Measurements from ENCODE around the gene RAD51B.
A peak's percentile ranks its signal among the peaks of the same experiment; 100 is the strongest.
"Not testable (repeated sequence)": the region's sequence is repeated elsewhere in the genome, so short reads cannot be mapped to it uniquely, and the experiment has no call there.

RAD51B gene

DNA sequence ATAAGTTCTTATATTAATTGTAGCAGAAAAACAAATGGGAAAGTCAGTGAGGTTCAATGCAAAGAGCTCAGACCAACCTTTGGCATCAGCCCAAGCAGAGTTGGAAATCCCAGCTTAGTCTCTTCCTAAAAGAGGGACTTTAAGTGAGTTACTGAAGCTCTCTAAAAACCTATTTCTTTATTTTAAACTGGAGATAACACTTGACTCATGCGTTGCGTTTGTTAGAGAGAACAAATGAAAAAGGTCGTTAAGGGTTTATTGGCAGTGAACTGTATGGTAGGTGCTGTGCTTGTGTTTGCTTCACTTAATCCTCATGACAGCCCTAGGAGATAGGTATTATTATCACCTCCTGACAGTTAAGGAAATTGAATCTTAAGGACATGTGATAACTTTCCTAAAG is 396.5 kb downstream of the RAD51B start (continued):
- TF ChIP-seq ZBTB44 (tag by site-specific recombination; IDR thresholded peaks at IDR 0.05) (no peak), WT1 (tag by site-specific recombination; IDR thresholded peaks at IDR 0.05) (no peak), ZNF121 (tag by site-specific recombination; IDR thresholded peaks at IDR 0.05) (no peak), ZSCAN30 (tag by site-specific recombination; IDR thresholded peaks at IDR 0.05) (peak; percentile 53; the same call in 1 of the 2 replicates), ZNF521 (tag by site-specific recombination; IDR thresholded peaks at IDR 0.05) (no peak), PRDM6 (tag by site-specific recombination; IDR thresholded peaks at IDR 0.05) (peak; percentile 82), ZNF645 (tag by site-specific recombination; IDR thresholded peaks at IDR 0.05) (no peak)

- Histone ChIP-seq H3K4me1 (ENCODE audit: control insufficient read depth, insufficient read depth, low read length) (peaks cover 13% of the 10 kb centered on the region), H3K27ac (ENCODE audit: extremely low read depth, low read depth, low read length) (no peak overlapping the region; the same call in 1 of the 2 replicates), H3K9me3 (ENCODE audit: control insufficient read depth, insufficient read depth, low read depth, low read length) (no peaks in the 10 kb centered on the region), H3K4me3 (ENCODE audit: low read depth, low read length) (no peak overlapping the region), H3K36me3 (ENCODE audit: control insufficient read depth in 2 of 2, insufficient read depth in 1 of 2, low read length in 2 of 2) (no peaks in the 10 kb centered on the region)
- TF ChIP-seq ZBTB8A (tag by site-specific recombination; IDR thresholded peaks at IDR 0.05) (no peak), ZNF341 (tag by site-specific recombination; IDR thresholded peaks at IDR 0.05; ENCODE audit: low read depth) (0 out of 2 replicates have a peak, but pooled peaks have one; percentile 30)
- POLR2A ChIA-PET, result no interaction called here
- CTCF ChIA-PET, result no interaction called here
Observed at GRCh38 chr14:68216957-68217356, 397.4 kb downstream of the RAD51B start.

GRCh38 chr14:68217791-68218340 is 398.3 kb downstream of the RAD51B start:
- no peaks in the 10 kb centered on the region for H3K9me3 ChIP-seq (ENCODE audit: control insufficient read depth, insufficient read depth, low read depth, low read length)
- H3K27ac ChIP-seq (ENCODE audit: extremely low read depth, low read depth, low read length), result no peak overlapping the region
- H3K4me3 ChIP-seq (ENCODE audit: low read depth, low read length), result no peak overlapping the region
- TF ChIP-seq ZNF248 (tag by site-specific recombination; IDR thresholded peaks at IDR 0.05), result no peak
- TF ChIP-seq ZNF391 (tag by site-specific recombination; IDR thresholded peaks at IDR 0.05; ENCODE audit: borderline replicate concordance, low read depth), result no peak
- 0 out of 2 replicates have a peak, but pooled peaks have one; percentile 24 for TF ChIP-seq ZNF843 (tag by site-specific recombination; IDR thresholded peaks at IDR 0.05)
- TF ChIP-seq PRDM6 (tag by site-specific recombination; IDR thresholded peaks at IDR 0.05), result peak; percentile 60
- ChIA-PET CTCF (interaction anchor here (0.7 kb wide), 1 partner anchor 261 kb away, joined by 5 read pairs; no protein-coding TSS in a partner anchor), POLR2A (no interaction called here)
- no peaks in the 10 kb centered on the region for H3K36me3 ChIP-seq (ENCODE audit: control insufficient read depth in 2 of 2, insufficient read depth in 1 of 2, low read length in 2 of 2)
- H3K4me1 ChIP-seq (ENCODE audit: control insufficient read depth, insufficient read depth, low read length), result peaks cover 13% of the 10 kb centered on the region

- ChIA-PET POLR2A (no interaction called here), CTCF (interaction anchor here (0.5 kb wide), 1 partner anchor 556 kb away, joined by 4 read pairs; no protein-coding TSS in a partner anchor)
- H3K4me3 ChIP-seq (ENCODE audit: low read depth, low read length), result no peak overlapping the region
- H3K27ac ChIP-seq (ENCODE audit: extremely low read depth, low read depth, low read length), result no peak overlapping the region
- TF ChIP-seq, protein P1, sequence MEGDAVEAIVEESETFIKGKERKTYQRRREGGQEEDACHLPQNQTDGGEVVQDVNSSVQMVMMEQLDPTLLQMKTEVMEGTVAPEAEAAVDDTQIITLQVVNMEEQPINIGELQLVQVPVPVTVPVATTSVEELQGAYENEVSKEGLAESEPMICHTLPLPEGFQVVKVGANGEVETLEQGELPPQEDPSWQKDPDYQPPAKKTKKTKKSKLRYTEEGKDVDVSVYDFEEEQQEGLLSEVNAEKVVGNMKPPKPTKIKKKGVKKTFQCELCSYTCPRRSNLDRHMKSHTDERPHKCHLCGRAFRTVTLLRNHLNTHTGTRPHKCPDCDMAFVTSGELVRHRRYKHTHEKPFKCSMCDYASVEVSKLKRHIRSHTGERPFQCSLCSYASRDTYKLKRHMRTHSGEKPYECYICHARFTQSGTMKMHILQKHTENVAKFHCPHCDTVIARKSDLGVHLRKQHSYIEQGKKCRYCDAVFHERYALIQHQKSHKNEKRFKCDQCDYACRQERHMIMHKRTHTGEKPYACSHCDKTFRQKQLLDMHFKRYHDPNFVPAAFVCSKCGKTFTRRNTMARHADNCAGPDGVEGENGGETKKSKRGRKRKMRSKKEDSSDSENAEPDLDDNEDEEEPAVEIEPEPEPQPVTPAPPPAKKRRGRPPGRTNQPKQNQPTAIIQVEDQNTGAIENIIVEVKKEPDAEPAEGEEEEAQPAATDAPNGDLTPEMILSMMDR (tag by site-specific recombination; IDR thresholded peaks at IDR 0.05), result peak; percentile 48
- no peak for TF ChIP-seq MZF1 (tag by site-specific recombination; IDR thresholded peaks at IDR 0.05; ENCODE audit: borderline replicate concordance)
- TF ChIP-seq ZNF335 (tag by site-specific recombination; conservative IDR thresholded peaks at IDR 0.05), result no peak
- TF ChIP-seq ZNF48 (tag by site-specific recombination; IDR thresholded peaks at IDR 0.05), result no peak
- no peak for TF ChIP-seq ZNF37A (tag by site-specific recombination; IDR thresholded peaks at IDR 0.05)
- no peak for TF ChIP-seq ZNF169 (tag by site-specific recombination; IDR thresholded peaks at IDR 0.05)
- no peak for TF ChIP-seq ZNF10 (tag by site-specific recombination; IDR thresholded peaks at IDR 0.05)
- H3K4me1 ChIP-seq (ENCODE audit: control insufficient read depth, insufficient read depth, low read length), result peaks cover 15% of the 10 kb centered on the region
- no peaks in the 10 kb centered on the region for H3K36me3 ChIP-seq (ENCODE audit: control insufficient read depth in 2 of 2, insufficient read depth in 1 of 2, low read length in 2 of 2)
- no peaks in the 10 kb centered on the region for H3K9me3 ChIP-seq (ENCODE audit: control insufficient read depth, insufficient read depth, low read depth, low read length)
Observed at GRCh38 chr14:68219407-68219806, 399.8 kb downstream of the RAD51B start.

GRCh38 chr14:68221046-68221445 is 401.5 kb downstream of the RAD51B start:
- H3K4me1 ChIP-seq (ENCODE audit: control insufficient read depth, insufficient read depth, low read length); H3K9me3 ChIP-seq (ENCODE audit: control insufficient read depth, insufficient read depth, low read depth, low read length); H3K36me3 ChIP-seq (ENCODE audit: control insufficient read depth in 2 of 2, insufficient read depth in 1 of 2, low read length in 2 of 2); POLR2A ChIA-PET; H3K4me3 ChIP-seq (ENCODE audit: low read depth, low read length); H3K27ac ChIP-seq (ENCODE audit: extremely low read depth, low read depth, low read length): not testable (repeated sequence)
- CTCF ChIA-PET, result interaction anchor here (0.7 kb wide), 1 partner anchor 11 kb away, joined by 4 read pairs; no protein-coding TSS in a partner anchor

Data from HEK293 (cell line).